Smooth muscle cell (in vitro differentiated cells): ENCODE data around the gene NEB. TPM values are rescaled to one million over a fixed set of nuclear protein-coding genes. Genes with fewer than 3 reads are reported as not detected.

Experiments used
- DNase-seq: peaks from one replicate; lab custom pipeline; 2025; ENCODE audit not compliant: unreplicated experiment; lab: John Stamatoyannopoulos, UW
- H2AFZ ChIP-seq: fragments of 200-600 bp; sonication (generic); 2 replicates; pipeline ENCODE4 v1.6.0; 2016; ENCODE audit warnings: antibody characterized with exemption, low read depth, mild to moderate bottlenecking
- H3F3A ChIP-seq: fragments of 200-600 bp; sonication (generic); 2 replicates; pipeline ENCODE4 v1.6.0; 2017; ENCODE audit warnings: antibody characterized with exemption, low read depth
- H3K27ac ChIP-seq: fragments of 200-600 bp; sonication (generic); 2 replicates; pipeline ENCODE4 v1.5.1; 2016; ENCODE audit warnings: low read depth, mild to moderate bottlenecking
- H3K27me3 ChIP-seq: fragments of 200-600 bp; sonication (generic); 2 replicates; pipeline ENCODE4 v1.6.1; 2016; ENCODE audit warnings: low read depth, mild to moderate bottlenecking
- H3K36me3 ChIP-seq: fragments of 200-600 bp; sonication (generic); 2 replicates; pipeline ENCODE4 v1.5.1; 2016; ENCODE audit warnings: low read depth
- H3K4me1 ChIP-seq: fragments of 200-600 bp; sonication (generic); 2 replicates; pipeline ENCODE4 v1.5.1; 2016; ENCODE audit warnings: low read depth
- H3K4me2 ChIP-seq: fragments of 200-600 bp; sonication (generic); 2 replicates; pipeline ENCODE4 v1.6.0; 2016; ENCODE audit warnings: mild to moderate bottlenecking
- H3K4me3 ChIP-seq: fragments of 200-600 bp; sonication (generic); 2 replicates; pipeline ENCODE4 v1.5.1; 2016; ENCODE audit warnings: mild to moderate bottlenecking
- H3K79me2 ChIP-seq: fragments of 200-600 bp; sonication (generic); 2 replicates; pipeline ENCODE4 v1.6.0; 2016; ENCODE audit warnings: low read depth, mild to moderate bottlenecking
- H3K9ac ChIP-seq: fragments of 200-600 bp; sonication (generic); 2 replicates; pipeline ENCODE4 v1.6.0; 2016; ENCODE audit warnings: low read depth
- H3K9me3 ChIP-seq: fragments of 200-600 bp; sonication (generic); replicated peaks from 2 replicates; pipeline ENCODE4 v1.5.1; 2016; ENCODE audit warnings: low read depth
- H4K20me1 ChIP-seq: fragments of 200-600 bp; sonication (generic); 2 replicates; pipeline ENCODE4 v1.6.0; 2016; ENCODE audit warnings: low read depth
- CTCF ChIP-seq: fragments of 200-600 bp; sonication (generic); IDR thresholded peaks from 2 replicates; pipeline ENCODE4 v1.5.1; 2017; ENCODE audit warnings: borderline replicate concordance, mild to moderate bottlenecking, antibody characterized with exemption; ENCODE audit not compliant: insufficient read depth, poor library complexity, severe bottlenecking
- WGBS: methylation state at CpG from one replicate; pipeline ENCODE4 v1.1.7; 2016; ENCODE audit warnings: low lambda C conversion rate; 5-methylcytosine and 5-hydroxymethylcytosine counted together
- polyA plus RNA-seq: library from polyadenylated mRNA; unstranded; fragments of >200 nt; fragmentation: Nextera tagmentation; extraction: Ambion mirVana; gene quantifications from 2 replicates; pipeline ENCODE4 v1.2.1, GENCODE V29; 2016
- total RNA-seq: library from RNA; depleted of rRNA; stranded (reverse); fragments of >200 nt; gene quantifications from 2 replicates; pipeline ENCODE4 v1.2.3, GENCODE V29; 2014

NEB gene
- total and polyA plus RNA-seq, 2 experiments from 2014 or later: 0.18 to 1.3 TPM

- TF ChIP-seq CTCF: no peak
- H3K9ac ChIP-seq: no peak overlapping the region
- H3K79me2 ChIP-seq: no peaks in the 10 kb centered on the region
- H3K27ac ChIP-seq: no peak overlapping the region
- H3K4me2 ChIP-seq: no peak overlapping the region
- H3K27me3 ChIP-seq: no peaks in the 10 kb centered on the region
- no peaks in the 10 kb centered on the region for H3K9me3 ChIP-seq
- 95% methylated on average over 6 of the region's 6 CpGs for WGBS
- H2AFZ ChIP-seq: no peak overlapping the region
- H3K4me1 ChIP-seq: peaks cover 1% of the 10 kb centered on the region
- no peaks in the 10 kb centered on the region for H4K20me1 ChIP-seq
- DNase-seq: no peak
- H3K4me3 ChIP-seq: no peak overlapping the region
- H3F3A ChIP-seq: no peaks in the 10 kb centered on the region
- H3K36me3 ChIP-seq: no peaks in the 10 kb centered on the region
These were observed 207.6 kb downstream of the NEB start for GRCh38 chr2:151526572-151527090.

- Histone ChIP-seq H3K4me2 (no peak overlapping the region), H3K79me2 (no peaks in the 10 kb centered on the region), H3K27ac (no peak overlapping the region), H3K27me3 (no peaks in the 10 kb centered on the region), H3K9ac (no peak overlapping the region), H3F3A (no peaks in the 10 kb centered on the region), H4K20me1 (no peaks in the 10 kb centered on the region), H3K4me1 (peaks cover 4% of the 10 kb centered on the region), H3K36me3 (no peaks in the 10 kb centered on the region), H3K4me3 (no peak overlapping the region), H2AFZ (no peak overlapping the region), H3K9me3 (no peaks in the 10 kb centered on the region)
- DNase-seq: no peak
- WGBS: 94% methylated on average over 9 of the region's 9 CpGs
- TF ChIP-seq CTCF: no peak
These were observed 208.4 kb downstream of the NEB start for GRCh38 chr2:151525821-151526373.

DNA sequence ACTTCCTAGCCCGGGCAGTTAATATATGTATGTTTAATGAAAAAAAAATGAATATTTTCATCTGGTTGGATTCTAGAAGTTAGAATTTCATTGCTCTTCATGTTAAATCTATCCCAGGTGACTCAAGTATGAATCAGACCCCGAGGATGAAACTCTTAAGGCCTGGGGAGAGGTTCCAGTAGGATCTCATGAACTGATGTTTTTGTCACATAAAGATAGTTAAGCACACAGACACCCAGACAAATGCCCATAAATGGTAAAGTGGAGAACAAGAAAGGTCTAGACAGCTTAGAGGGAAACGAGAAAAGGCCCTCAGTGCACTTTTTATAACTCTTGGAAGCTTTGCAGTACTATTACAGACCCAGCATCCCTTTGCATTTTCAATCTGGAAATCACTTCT is 210.4 kb downstream of the NEB start:
- Histone ChIP-seq H3K27ac (no peak overlapping the region), H3F3A (no peaks in the 10 kb centered on the region), H3K36me3 (no peaks in the 10 kb centered on the region), H3K4me3 (no peak overlapping the region), H3K4me2 (peak overlapping the region; percentile 42), H3K4me1 (peaks cover 4% of the 10 kb centered on the region), H3K79me2 (no peaks in the 10 kb centered on the region), H3K9ac (no peak overlapping the region), H3K9me3 (no peaks in the 10 kb centered on the region), H3K27me3 (no peaks in the 10 kb centered on the region), H2AFZ (no peak overlapping the region), H4K20me1 (no peaks in the 10 kb centered on the region)
- WGBS: 53% methylated on average over 3 of the region's 3 CpGs
- no peak for TF ChIP-seq CTCF
- no peak for DNase-seq

DNA sequence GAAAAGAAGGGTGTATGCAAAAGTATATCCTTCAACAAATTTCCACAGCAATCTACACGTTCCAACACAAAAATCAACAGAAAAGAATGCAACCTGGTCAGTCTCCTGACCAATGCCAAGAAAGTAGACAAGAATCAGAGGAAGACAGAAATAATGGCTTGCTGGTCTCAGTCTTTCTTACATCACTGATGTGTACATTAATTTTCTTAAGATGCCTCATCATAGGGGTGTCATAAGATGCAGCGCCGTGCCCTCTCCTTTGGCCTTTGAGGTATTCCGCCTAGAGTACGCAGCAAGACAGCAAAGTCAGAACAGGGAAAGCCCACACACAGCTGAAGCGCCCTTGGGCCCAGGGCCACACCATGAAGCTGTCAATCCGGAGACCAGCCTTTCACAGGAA is 211.7 kb downstream of the NEB start:
- no peak overlapping the region for H2AFZ ChIP-seq
- H4K20me1 ChIP-seq: no peaks in the 10 kb centered on the region
- no peak for DNase-seq
- no peak overlapping the region for H3K27ac ChIP-seq
- H3K4me2 ChIP-seq: no peak overlapping the region
- H3K36me3 ChIP-seq: no peaks in the 10 kb centered on the region
- 86% methylated on average over 7 of the region's 7 CpGs for WGBS
- no peak overlapping the region for H3K4me3 ChIP-seq
- no peaks in the 10 kb centered on the region for H3F3A ChIP-seq
- H3K79me2 ChIP-seq: no peaks in the 10 kb centered on the region
- H3K9ac ChIP-seq: no peak overlapping the region
- H3K27me3 ChIP-seq: no peaks in the 10 kb centered on the region
- TF ChIP-seq CTCF: no peak
- H3K9me3 ChIP-seq: no peaks in the 10 kb centered on the region
- peaks cover 4% of the 10 kb centered on the region for H3K4me1 ChIP-seq
